AG04449 (cell line): ENCODE measurements around the gene CWC15.
"Not testable (repeated sequence)": the region's sequence is repeated elsewhere in the genome, so short reads cannot be mapped to it uniquely, and the experiment has no call there.

Source experiments
- CTCF ChIA-PET: fragments of 350-600 bp; formaldehyde crosslinking; extraction: SDS; loops from one replicate; lab custom pipeline; 2021; ENCODE audit warnings: antibody characterized with exemption; lab: Yijun Ruan, JAX
- POLR2A ChIA-PET: fragments of 400-600, 350-600 bp; formaldehyde crosslinking; extraction: SDS; loops from one replicate; lab custom pipeline; 2020; ENCODE audit warnings: antibody characterized with exemption, inconsistent platforms; lab: Yijun Ruan, JAX
- DNase-seq: peaks from one replicate; pipeline ENCODE4 v3.0.0-alpha.2; 2010; ENCODE audit warnings: low read depth, low spot score
- H3K4me3 ChIP-seq: 2 replicates; pipeline ENCODE4 v1.5.1; 2011; ENCODE audit warnings: low read depth, mild to moderate bottlenecking, control low read depth, low read length
- CTCF ChIP-seq: IDR thresholded peaks from one replicate; pipeline ENCODE4 v1.5.1; 2011; ENCODE audit warnings: mild to moderate bottlenecking, moderate library complexity, low read length, control low read depth, inconsistent platforms; ENCODE audit not compliant: insufficient read depth; ENCODE audit errors: missing control alignments

CWC15 gene

GRCh38 chr11:94922321-94923003, 50.9 kb downstream of the CWC15 start:
- no peak for DNase-seq
- POLR2A ChIA-PET, result no interaction called here
- CTCF ChIA-PET, result no interaction called here
- no peak overlapping the region for H3K4me3 ChIP-seq
- no peak for TF ChIP-seq CTCF

- no peak for TF ChIP-seq CTCF
Measured at GRCh38 chr11:94920311-94920710, 53.0 kb downstream of the CWC15 start.

GRCh38 chr11:94913718-94914394, 59.5 kb downstream of the CWC15 start:
- POLR2A ChIA-PET, DNase-seq, CTCF ChIA-PET, H3K4me3 ChIP-seq: not testable (repeated sequence)

More at GRCh38 chr11:94920311-94920710, 53.0 kb downstream of the CWC15 start:
- DNase-seq, result no peak
- CTCF ChIA-PET, result interaction anchor here (0.8 to 2.6 kb wide), 2 partner anchors 9 to 22 kb away, joined by 3 to 11 read pairs; no protein-coding TSS in a partner anchor
- no peak overlapping the region for H3K4me3 ChIP-seq
- POLR2A ChIA-PET, result no interaction called here

GRCh38 chr11:94912806-94913205, 60.5 kb downstream of the CWC15 start:
- no peak overlapping the region for H3K4me3 ChIP-seq
- ChIA-PET CTCF (interaction anchor here (0.9 to 4.6 kb wide), 3 partner anchors 11 to 55 kb away, joined by 4 to 18 read pairs (median 5); no protein-coding TSS in a partner anchor), POLR2A (no interaction called here)
- no peak for DNase-seq
- TF ChIP-seq CTCF, result no peak
